ENCODE data around the gene SNX19.

The SNX19 gene

DNA sequence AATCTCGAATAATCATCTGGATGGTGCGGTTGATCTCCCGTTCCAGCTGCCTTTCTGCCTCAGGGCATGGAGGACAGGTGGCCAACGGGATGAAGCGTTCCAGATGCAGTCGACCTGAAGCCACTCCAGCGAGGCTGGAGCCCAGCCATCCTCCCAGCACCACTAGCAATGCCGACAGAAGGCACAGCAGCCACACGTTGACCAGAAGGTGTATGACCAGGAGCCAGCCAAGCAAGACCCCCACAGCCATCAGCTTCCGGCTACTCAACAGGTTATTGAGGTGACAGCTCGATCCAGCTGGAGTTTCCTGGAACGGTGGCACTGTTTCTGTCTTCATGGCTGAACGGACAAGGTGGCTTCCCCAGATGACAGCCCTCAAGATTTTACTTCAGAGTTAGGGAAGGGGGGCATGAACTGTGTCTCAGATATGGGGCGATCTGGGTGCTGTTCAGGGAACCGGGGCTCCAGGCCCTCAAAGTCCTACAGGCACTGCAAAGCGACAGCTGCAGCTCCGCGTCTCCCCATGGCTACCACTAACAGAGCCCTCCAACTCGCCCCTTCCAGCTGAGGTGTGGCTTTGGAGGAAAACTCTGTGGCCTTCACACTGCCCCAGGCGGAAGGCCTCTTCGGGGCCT lies 559 bp downstream of the SNX19 start:
- no peak; the same call in 2 of the 3 replicates for ATAC-seq

DNA sequence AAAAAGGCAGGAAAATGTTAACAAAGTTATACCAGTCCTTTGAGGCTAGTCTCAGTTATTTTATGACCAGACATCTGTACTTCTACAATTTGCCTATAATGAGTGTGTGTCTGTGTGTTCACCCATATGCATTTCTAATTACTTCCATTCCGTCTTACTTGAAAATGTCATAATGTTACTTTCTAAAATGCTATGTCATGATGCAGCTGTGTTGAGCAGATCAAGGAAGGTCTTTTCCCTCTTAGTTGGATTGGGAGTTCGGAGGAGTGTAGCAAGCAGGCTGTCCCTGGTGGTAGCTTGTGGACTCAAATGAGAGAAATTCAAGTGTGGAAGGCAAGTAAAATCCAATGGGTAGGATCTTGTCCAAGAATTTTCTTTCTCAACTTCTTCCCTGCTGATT lies 3.0 kb downstream of the SNX19 start:
- TF ChIP-seq BACH2 (CRISPR knock-in tag; IDR thresholded peaks at IDR 0.05; ENCODE audit: borderline replicate concordance) (no peak), RARB (CRISPR knock-in tag; IDR thresholded peaks at IDR 0.05) (no peak)
- ATAC-seq = no peak

More for the DNA sequence above, 559 bp downstream of the SNX19 start:
- TF ChIP-seq ARNTL (CRISPR knock-in tag; IDR thresholded peaks at IDR 0.05; ENCODE audit: borderline replicate concordance, low read depth) (no peak), TCF4 (CRISPR knock-in tag; IDR thresholded peaks at IDR 0.05; ENCODE audit: borderline replicate concordance) (no peak), PPARA (CRISPR knock-in tag; IDR thresholded peaks at IDR 0.05; ENCODE audit: borderline replicate concordance) (no peak), ZNF70 (CRISPR knock-in tag; IDR thresholded peaks at IDR 0.05) (no peak), ZFP3 (CRISPR knock-in tag; IDR thresholded peaks at IDR 0.05) (no peak), BACH2 (CRISPR knock-in tag; IDR thresholded peaks at IDR 0.05; ENCODE audit: borderline replicate concordance) (no peak), OSR1 (CRISPR knock-in tag; IDR thresholded peaks at IDR 0.05) (no peak), CSDC2 (CRISPR knock-in tag; IDR thresholded peaks at IDR 0.05) (no peak), ZNF565 (CRISPR knock-in tag; conservative IDR thresholded peaks at IDR 0.05; ENCODE audit: low read depth) (no peak), TOX (CRISPR knock-in tag; IDR thresholded peaks at IDR 0.05; ENCODE audit: borderline replicate concordance) (no peak), GLIS3 (CRISPR knock-in tag; IDR thresholded peaks at IDR 0.05) (no peak), ESRRG (CRISPR knock-in tag; IDR thresholded peaks at IDR 0.05) (no peak), SNAI2 (CRISPR knock-in tag; IDR thresholded peaks at IDR 0.05) (no peak)
- TF ChIP-seq, protein P1, sequence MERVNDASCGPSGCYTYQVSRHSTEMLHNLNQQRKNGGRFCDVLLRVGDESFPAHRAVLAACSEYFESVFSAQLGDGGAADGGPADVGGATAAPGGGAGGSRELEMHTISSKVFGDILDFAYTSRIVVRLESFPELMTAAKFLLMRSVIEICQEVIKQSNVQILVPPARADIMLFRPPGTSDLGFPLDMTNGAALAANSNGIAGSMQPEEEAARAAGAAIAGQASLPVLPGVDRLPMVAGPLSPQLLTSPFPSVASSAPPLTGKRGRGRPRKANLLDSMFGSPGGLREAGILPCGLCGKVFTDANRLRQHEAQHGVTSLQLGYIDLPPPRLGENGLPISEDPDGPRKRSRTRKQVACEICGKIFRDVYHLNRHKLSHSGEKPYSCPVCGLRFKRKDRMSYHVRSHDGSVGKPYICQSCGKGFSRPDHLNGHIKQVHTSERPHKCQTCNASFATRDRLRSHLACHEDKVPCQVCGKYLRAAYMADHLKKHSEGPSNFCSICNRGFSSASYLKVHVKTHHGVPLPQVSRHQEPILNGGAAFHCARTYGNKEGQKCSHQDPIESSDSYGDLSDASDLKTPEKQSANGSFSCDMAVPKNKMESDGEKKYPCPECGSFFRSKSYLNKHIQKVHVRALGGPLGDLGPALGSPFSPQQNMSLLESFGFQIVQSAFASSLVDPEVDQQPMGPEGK (CRISPR knock-in tag; IDR thresholded peaks at IDR 0.05; ENCODE audit: borderline replicate concordance) = no peak
- TF ChIP-seq, protein P2, sequence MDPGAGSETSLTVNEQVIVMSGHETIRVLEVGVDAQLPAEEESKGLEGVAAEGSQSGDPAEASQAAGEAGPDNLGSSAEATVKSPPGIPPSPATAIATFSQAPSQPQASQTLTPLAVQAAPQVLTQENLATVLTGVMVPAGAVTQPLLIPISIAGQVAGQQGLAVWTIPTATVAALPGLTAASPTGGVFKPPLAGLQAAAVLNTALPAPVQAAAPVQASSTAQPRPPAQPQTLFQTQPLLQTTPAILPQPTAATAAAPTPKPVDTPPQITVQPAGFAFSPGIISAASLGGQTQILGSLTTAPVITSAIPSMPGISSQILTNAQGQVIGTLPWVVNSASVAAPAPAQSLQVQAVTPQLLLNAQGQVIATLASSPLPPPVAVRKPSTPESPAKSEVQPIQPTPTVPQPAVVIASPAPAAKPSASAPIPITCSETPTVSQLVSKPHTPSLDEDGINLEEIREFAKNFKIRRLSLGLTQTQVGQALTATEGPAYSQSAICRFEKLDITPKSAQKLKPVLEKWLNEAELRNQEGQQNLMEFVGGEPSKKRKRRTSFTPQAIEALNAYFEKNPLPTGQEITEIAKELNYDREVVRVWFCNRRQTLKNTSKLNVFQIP (CRISPR knock-in tag; IDR thresholded peaks at IDR 0.05; ENCODE audit: borderline replicate concordance, low read depth) = no peak
- TF ChIP-seq, protein P3, sequence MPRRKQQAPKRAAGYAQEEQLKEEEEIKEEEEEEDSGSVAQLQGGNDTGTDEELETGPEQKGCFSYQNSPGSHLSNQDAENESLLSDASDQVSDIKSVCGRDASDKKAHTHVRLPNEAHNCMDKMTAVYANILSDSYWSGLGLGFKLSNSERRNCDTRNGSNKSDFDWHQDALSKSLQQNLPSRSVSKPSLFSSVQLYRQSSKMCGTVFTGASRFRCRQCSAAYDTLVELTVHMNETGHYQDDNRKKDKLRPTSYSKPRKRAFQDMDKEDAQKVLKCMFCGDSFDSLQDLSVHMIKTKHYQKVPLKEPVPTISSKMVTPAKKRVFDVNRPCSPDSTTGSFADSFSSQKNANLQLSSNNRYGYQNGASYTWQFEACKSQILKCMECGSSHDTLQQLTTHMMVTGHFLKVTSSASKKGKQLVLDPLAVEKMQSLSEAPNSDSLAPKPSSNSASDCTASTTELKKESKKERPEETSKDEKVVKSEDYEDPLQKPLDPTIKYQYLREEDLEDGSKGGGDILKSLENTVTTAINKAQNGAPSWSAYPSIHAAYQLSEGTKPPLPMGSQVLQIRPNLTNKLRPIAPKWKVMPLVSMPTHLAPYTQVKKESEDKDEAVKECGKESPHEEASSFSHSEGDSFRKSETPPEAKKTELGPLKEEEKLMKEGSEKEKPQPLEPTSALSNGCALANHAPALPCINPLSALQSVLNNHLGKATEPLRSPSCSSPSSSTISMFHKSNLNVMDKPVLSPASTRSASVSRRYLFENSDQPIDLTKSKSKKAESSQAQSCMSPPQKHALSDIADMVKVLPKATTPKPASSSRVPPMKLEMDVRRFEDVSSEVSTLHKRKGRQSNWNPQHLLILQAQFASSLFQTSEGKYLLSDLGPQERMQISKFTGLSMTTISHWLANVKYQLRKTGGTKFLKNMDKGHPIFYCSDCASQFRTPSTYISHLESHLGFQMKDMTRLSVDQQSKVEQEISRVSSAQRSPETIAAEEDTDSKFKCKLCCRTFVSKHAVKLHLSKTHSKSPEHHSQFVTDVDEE (CRISPR knock-in tag; IDR thresholded peaks at IDR 0.05) = no peak
- TF ChIP-seq, protein P4, sequence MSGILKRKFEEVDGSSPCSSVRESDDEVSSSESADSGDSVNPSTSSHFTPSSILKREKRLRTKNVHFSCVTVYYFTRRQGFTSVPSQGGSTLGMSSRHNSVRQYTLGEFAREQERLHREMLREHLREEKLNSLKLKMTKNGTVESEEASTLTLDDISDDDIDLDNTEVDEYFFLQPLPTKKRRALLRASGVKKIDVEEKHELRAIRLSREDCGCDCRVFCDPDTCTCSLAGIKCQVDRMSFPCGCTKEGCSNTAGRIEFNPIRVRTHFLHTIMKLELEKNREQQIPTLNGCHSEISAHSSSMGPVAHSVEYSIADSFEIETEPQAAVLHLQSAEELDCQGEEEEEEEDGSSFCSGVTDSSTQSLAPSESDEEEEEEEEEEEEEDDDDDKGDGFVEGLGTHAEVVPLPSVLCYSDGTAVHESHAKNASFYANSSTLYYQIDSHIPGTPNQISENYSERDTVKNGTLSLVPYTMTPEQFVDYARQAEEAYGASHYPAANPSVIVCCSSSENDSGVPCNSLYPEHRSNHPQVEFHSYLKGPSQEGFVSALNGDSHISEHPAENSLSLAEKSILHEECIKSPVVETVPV (CRISPR knock-in tag; IDR thresholded peaks at IDR 0.05) = no peak

DNA sequence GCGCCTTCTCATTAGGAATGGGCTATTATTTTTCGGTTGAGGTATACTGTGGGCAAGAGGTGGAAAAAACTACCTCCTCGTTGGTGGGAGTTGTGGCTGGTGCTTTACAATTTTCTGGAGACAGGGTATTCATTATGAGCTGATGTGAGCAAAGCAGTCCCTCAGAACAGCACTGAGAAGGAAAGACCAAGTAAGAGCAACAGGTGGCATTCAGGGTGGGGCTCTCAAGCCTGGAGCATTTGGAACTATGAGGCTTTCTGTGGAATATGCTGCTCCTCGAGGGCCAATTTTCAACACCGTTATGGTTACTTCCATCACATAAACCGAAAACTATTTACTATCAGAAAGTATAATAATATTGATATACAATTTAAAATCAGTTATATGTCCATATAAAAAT lies 3.7 kb downstream of the SNX19 start:
- ATAC-seq = no peak

More for the DNA sequence above, 3.7 kb downstream of the SNX19 start:
- TF ChIP-seq, protein P2 (CRISPR knock-in tag; IDR thresholded peaks at IDR 0.05; ENCODE audit: borderline replicate concordance, low read depth) = no peak
- TF ChIP-seq, protein P1 (CRISPR knock-in tag; IDR thresholded peaks at IDR 0.05; ENCODE audit: borderline replicate concordance) = no peak
- no peak for TF ChIP-seq OSR1 (CRISPR knock-in tag; IDR thresholded peaks at IDR 0.05)
- TF ChIP-seq, protein P4 (CRISPR knock-in tag; IDR thresholded peaks at IDR 0.05) = no peak

All from SK-N-SH treated with all-trans-retinoic acid at 6 μM for 48 hours (cell line).